DMS 273 (cell line): ENCODE results near the gene DLG4.
"Not testable (repeated sequence)": the region's sequence is repeated elsewhere in the genome, so short reads cannot be mapped to it uniquely, and the experiment has no call there.

Experiments used
- DNase-seq: peaks from one replicate; lab custom pipeline; 2025; ENCODE audit not compliant: unreplicated experiment; lab: John Stamatoyannopoulos, UW

DLG4 gene

GRCh38 chr17:7249830-7250229 is 30.2 kb upstream of the DLG4 start:
- DNase-seq: no peak

- no peak for DNase-seq
Measured at GRCh38 chr17:7249214-7249613, 29.6 kb upstream of the DLG4 start.

GRCh38 chr17:7248796-7249195 is 29.2 kb upstream of the DLG4 start:
- no peak for DNase-seq

- no peak for DNase-seq
Measured at GRCh38 chr17:7246779-7247178, 27.1 kb upstream of the DLG4 start.

- not testable (repeated sequence) for DNase-seq
Measured at GRCh38 chr17:7243838-7244237, 24.2 kb upstream of the DLG4 start.

GRCh38 chr17:7243453-7243729 is 23.8 kb upstream of the DLG4 start:
- no peak for DNase-seq

GRCh38 chr17:7242717-7243452 is 23.2 kb upstream of the DLG4 start:
- DNase-seq: peak; percentile 96

- DNase-seq: peak; percentile 92
Measured at GRCh38 chr17:7241783-7242716, 22.4 kb upstream of the DLG4 start, which contains the start of gene GABARAP. Gene GABARAP (minus strand): TSS chr17:7242449. CDS start chr17:7242330, 119 bp downstream.

GRCh38 chr17:7241090-7241733 is 21.6 kb upstream of the DLG4 start:
- DNase-seq: no peak

GRCh38 chr17:7240375-7240774 is 20.7 kb upstream of the DLG4 start:
- no peak for DNase-seq

GRCh38 chr17:7239091-7240027 is 19.7 kb upstream of the DLG4 start, which contains the start of gene PHF23:
Gene PHF23 (minus strand): TSS chr17:7239457. CDS start chr17:7239279, 178 bp downstream.
- peak; percentile 99 for DNase-seq

GRCh38 chr17:7238420-7239090 is 18.9 kb upstream of the DLG4 start:
- peak; percentile 61 for DNase-seq

- peak; percentile 85 for DNase-seq
Measured at GRCh38 chr17:7237761-7238419, 18.3 kb upstream of the DLG4 start.

GRCh38 chr17:7237266-7237760 is 17.7 kb upstream of the DLG4 start:
- DNase-seq: no peak

- no peak for DNase-seq
Measured at GRCh38 chr17:7236808-7237207, 17.2 kb upstream of the DLG4 start.

GRCh38 chr17:7235693-7236665 is 16.3 kb upstream of the DLG4 start:
- no peak for DNase-seq

- DNase-seq: peak; percentile 95
Measured at GRCh38 chr17:7234083-7234951, 14.7 kb upstream of the DLG4 start, which contains the start of gene DVL2. Gene DVL2 (minus strand): TSS chr17:7234517. CDS start chr17:7234262, 255 bp downstream.
